GM21360 (cell line): Measurements from ENCODE around the gene C9orf40.

Experiments used
- ATAC-seq: cut with Tn5 transposase; IDR thresholded peaks from one replicate; pipeline ENCODE4 v1.9.1; 2021; ENCODE audit warnings: mild to moderate bottlenecking, moderate library complexity; ENCODE audit not compliant: unreplicated experiment

C9orf40 gene

GRCh38 chr9:74952201-74953151 lies at the start of gene C9orf40:
Gene C9orf40, minus strand, starts transcription at chr9:74952912. Its CDS starts 301 bp downstream, at chr9:74952611.
- peak; percentile 91 for ATAC-seq

GRCh38 chr9:75001719-75002421 lies 49.2 kb upstream of the C9orf40 start:
- ATAC-seq = peak; percentile 90

GRCh38 chr9:75000835-75001234 lies 48.1 kb upstream of the C9orf40 start:
- peak; percentile 73 for ATAC-seq

- no peak for ATAC-seq
These were observed 32.3 kb upstream of the C9orf40 start for GRCh38 chr9:74985041-74985440.

GRCh38 chr9:74983709-74984108 lies 31.0 kb upstream of the C9orf40 start:
- no peak for ATAC-seq

GRCh38 chr9:74979844-74980243 lies 27.1 kb upstream of the C9orf40 start:
- no peak for ATAC-seq

GRCh38 chr9:74977287-74977686 lies 24.6 kb upstream of the C9orf40 start:
- ATAC-seq = no peak

GRCh38 chr9:74975538-74975937 lies 22.8 kb upstream of the C9orf40 start:
- no peak for ATAC-seq

- ATAC-seq = no peak
These were observed 21.8 kb upstream of the C9orf40 start for GRCh38 chr9:74974558-74974957.

GRCh38 chr9:74973714-74974113 lies 21.0 kb upstream of the C9orf40 start:
- no peak for ATAC-seq

- ATAC-seq = no peak
These were observed 10.3 kb upstream of the C9orf40 start for GRCh38 chr9:74963056-74963455.

GRCh38 chr9:74961496-74961895 lies 8.8 kb upstream of the C9orf40 start:
- ATAC-seq = no peak

GRCh38 chr9:74960561-74960960 lies 7.8 kb upstream of the C9orf40 start:
- ATAC-seq = no peak

- ATAC-seq = no peak
These were observed 5.9 kb upstream of the C9orf40 start for GRCh38 chr9:74958587-74958986.

- no peak for ATAC-seq
These were observed 581 bp upstream of the C9orf40 start for GRCh38 chr9:74953235-74953751.

GRCh38 chr9:74951725-74952151 lies 974 bp downstream of the C9orf40 start:
- ATAC-seq = peak; percentile 31

GRCh38 chr9:74951107-74951720 lies 1.5 kb downstream of the C9orf40 start:
- ATAC-seq = no peak

GRCh38 chr9:74949859-74950855 lies 2.6 kb downstream of the C9orf40 start:
- no peak for ATAC-seq

GRCh38 chr9:74948937-74949336 lies 3.8 kb downstream of the C9orf40 start:
- ATAC-seq = no peak

GRCh38 chr9:74946686-74947085 lies 6.0 kb downstream of the C9orf40 start:
- no peak for ATAC-seq
